ENCODE results near the gene LRMDA.

The LRMDA gene

GRCh38 chr10:75827587-75828021 lies 396.2 kb downstream of the LRMDA start:
- peak; percentile 45 to 59 for DNase-seq (ENCODE audit: low read depth in 2 of 2)

- no peak for DNase-seq (ENCODE audit: low read depth in 2 of 2)
Observed at GRCh38 chr10:75828413-75828812, 397.0 kb downstream of the LRMDA start.

- DNase-seq (ENCODE audit: low read depth in 2 of 2): no peak
Observed at GRCh38 chr10:75836064-75836463, 404.6 kb downstream of the LRMDA start.

GRCh38 chr10:75838486-75838885 lies 407.1 kb downstream of the LRMDA start:
- no peak for DNase-seq (ENCODE audit: low read depth in 2 of 2)

- no peak for DNase-seq (ENCODE audit: low read depth in 2 of 2)
Observed at GRCh38 chr10:75839020-75839419, 407.6 kb downstream of the LRMDA start.

- DNase-seq (ENCODE audit: low read depth in 2 of 2): no peak
Observed at GRCh38 chr10:75841266-75841665, 409.8 kb downstream of the LRMDA start.

- no peak for DNase-seq (ENCODE audit: low read depth in 2 of 2)
Observed at GRCh38 chr10:75845176-75845947, 413.9 kb downstream of the LRMDA start.

GRCh38 chr10:75847477-75847876 lies 416.1 kb downstream of the LRMDA start:
- DNase-seq (ENCODE audit: low read depth in 2 of 2): no peak

- no peak for DNase-seq (ENCODE audit: low read depth in 2 of 2)
Observed at GRCh38 chr10:75851580-75852345, 420.3 kb downstream of the LRMDA start.

GRCh38 chr10:75852851-75853484 lies 421.5 kb downstream of the LRMDA start:
- no peak for DNase-seq (ENCODE audit: low read depth in 2 of 2)

GRCh38 chr10:75857269-75857846 lies 425.9 kb downstream of the LRMDA start:
- no peak for DNase-seq (ENCODE audit: low read depth in 2 of 2)

GRCh38 chr10:75857896-75858295 lies 426.5 kb downstream of the LRMDA start:
- DNase-seq (ENCODE audit: low read depth in 2 of 2): no peak

GRCh38 chr10:75858339-75858738 lies 426.9 kb downstream of the LRMDA start:
- no peak for DNase-seq (ENCODE audit: low read depth in 2 of 2)

GRCh38 chr10:75859141-75859540 lies 427.7 kb downstream of the LRMDA start:
- DNase-seq (ENCODE audit: low read depth in 2 of 2): no peak

GRCh38 chr10:75860009-75860408 lies 428.6 kb downstream of the LRMDA start:
- no peak for DNase-seq (ENCODE audit: low read depth in 2 of 2)

GRCh38 chr10:75861582-75861981 lies 430.2 kb downstream of the LRMDA start:
- DNase-seq (ENCODE audit: low read depth in 2 of 2): no peak

- no peak for DNase-seq (ENCODE audit: low read depth in 2 of 2)
Observed at GRCh38 chr10:75862935-75863334, 431.5 kb downstream of the LRMDA start.

GRCh38 chr10:75864717-75865116 lies 433.3 kb downstream of the LRMDA start:
- DNase-seq (ENCODE audit: low read depth in 2 of 2): no peak

- no peak for DNase-seq (ENCODE audit: low read depth in 2 of 2)
Observed at GRCh38 chr10:75865413-75866299, 434.2 kb downstream of the LRMDA start.

GRCh38 chr10:75866300-75866625 lies 434.8 kb downstream of the LRMDA start:
- no peak for DNase-seq (ENCODE audit: low read depth in 2 of 2)

GRCh38 chr10:75866731-75867130 lies 435.3 kb downstream of the LRMDA start:
- DNase-seq (ENCODE audit: low read depth in 2 of 2): no peak
